Tibial nerve (tissue), 4 donors: ENCODE results near the gene CRNN.

ENCODE experiments used
- EP300 ChIP-seq, 2 donors: sonication (generic); formaldehyde crosslinking; IDR thresholded peaks; one replicate each; pipeline ENCODE4 v1.6.1; 2017; ENCODE audit warnings: antibody characterized with exemption in 2 of 2, mild to moderate bottlenecking in 1 of 2
- POLR2A ChIP-seq, 2 donors: fragments of 450-650 bp; IDR thresholded peaks; one replicate each; pipeline ENCODE4 v1.6.1; 2017; ENCODE audit warnings: antibody characterized with exemption in 2 of 2, mild to moderate bottlenecking in 2 of 2, moderate library complexity in 2 of 2
- TF ChIP-seq, protein P1 (sequence below), 5 experiments: fragments of 200-600 bp in 3 of 5; fragments of 450-650 bp in 2 of 5; sonication (generic) in 3 of 5; IDR thresholded peaks; one replicate each; pipeline ENCODE4 v1.5.1; 2016 to 2019; ENCODE audit warnings: antibody characterized with exemption in 5 of 5, mild to moderate bottlenecking in 3 of 5, moderate library complexity in 2 of 5

DNA sequence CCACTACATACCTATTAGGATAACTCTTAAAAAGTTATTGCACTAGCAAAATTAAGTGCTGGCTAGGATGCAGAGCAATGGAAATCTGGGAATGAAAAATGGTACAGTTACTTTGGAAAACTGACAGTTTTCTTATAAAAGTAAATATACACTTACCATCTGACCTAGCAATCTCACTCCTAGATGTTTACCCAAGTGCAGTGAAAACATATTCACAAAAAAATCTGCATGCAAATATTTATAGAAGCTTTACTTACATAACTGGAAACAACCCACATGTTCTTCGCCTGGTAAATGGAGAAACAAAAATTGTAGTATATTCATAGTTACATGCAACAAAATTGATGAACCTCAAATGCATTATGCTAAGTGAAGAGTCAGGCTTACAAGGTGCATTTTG is 41.4 kb downstream of the CRNN start:
- TF ChIP-seq POLR2A (IDR thresholded peaks at IDR 0.05): no peak
- TF ChIP-seq, protein P1, sequence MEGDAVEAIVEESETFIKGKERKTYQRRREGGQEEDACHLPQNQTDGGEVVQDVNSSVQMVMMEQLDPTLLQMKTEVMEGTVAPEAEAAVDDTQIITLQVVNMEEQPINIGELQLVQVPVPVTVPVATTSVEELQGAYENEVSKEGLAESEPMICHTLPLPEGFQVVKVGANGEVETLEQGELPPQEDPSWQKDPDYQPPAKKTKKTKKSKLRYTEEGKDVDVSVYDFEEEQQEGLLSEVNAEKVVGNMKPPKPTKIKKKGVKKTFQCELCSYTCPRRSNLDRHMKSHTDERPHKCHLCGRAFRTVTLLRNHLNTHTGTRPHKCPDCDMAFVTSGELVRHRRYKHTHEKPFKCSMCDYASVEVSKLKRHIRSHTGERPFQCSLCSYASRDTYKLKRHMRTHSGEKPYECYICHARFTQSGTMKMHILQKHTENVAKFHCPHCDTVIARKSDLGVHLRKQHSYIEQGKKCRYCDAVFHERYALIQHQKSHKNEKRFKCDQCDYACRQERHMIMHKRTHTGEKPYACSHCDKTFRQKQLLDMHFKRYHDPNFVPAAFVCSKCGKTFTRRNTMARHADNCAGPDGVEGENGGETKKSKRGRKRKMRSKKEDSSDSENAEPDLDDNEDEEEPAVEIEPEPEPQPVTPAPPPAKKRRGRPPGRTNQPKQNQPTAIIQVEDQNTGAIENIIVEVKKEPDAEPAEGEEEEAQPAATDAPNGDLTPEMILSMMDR (IDR thresholded peaks at IDR 0.05): no peak
- TF ChIP-seq EP300 (IDR thresholded peaks at IDR 0.05): no peak
